Uterus (tissue), 4 donors: ENCODE results near the gene PSMC2. TPM values are rescaled to one million over a fixed set of nuclear protein-coding genes. Genes with fewer than 3 reads are reported as not detected.

Experiments
- DNase-seq, 2 donors: peaks; one replicate each; pipeline ENCODE4 v3.0.0-alpha.2; 2019 to 2020
- H3K27ac ChIP-seq, 2 donors: fragments of 200-600 bp; sonication (generic); 1 replicate in 1 of 2; 2 replicates in 1 of 2; pipeline ENCODE4 v1.5.1; 2016 to 2018
- H3K27me3 ChIP-seq, 2 donors: fragments of 200-600 bp; sonication (generic); one replicate each; pipeline ENCODE4 v1.5.1; 2018 to 2019; ENCODE audit warnings: control low read depth in 1 of 2
- H3K36me3 ChIP-seq, 2 donors: fragments of 200-600 bp; sonication (generic); one replicate each; pipeline ENCODE4 v1.5.1; 2019; ENCODE audit warnings: control low read depth in 1 of 2
- H3K4me1 ChIP-seq, 2 donors: fragments of 200-600 bp; sonication (generic); one replicate each; pipeline ENCODE4 v1.5.1; 2018 to 2019; ENCODE audit warnings: control low read depth in 1 of 2
- H3K4me3 ChIP-seq, 2 donors: fragments of 200-600 bp; sonication (generic); 1 replicate in 1 of 2; 2 replicates in 1 of 2; pipeline ENCODE4 v1.5.1; 2018 to 2019; ENCODE audit warnings: mild to moderate bottlenecking in 1 of 2
- H3K9me3 ChIP-seq, 2 donors: fragments of 200-600 bp; sonication (generic); one replicate each; pipeline ENCODE4 v1.5.1; 2019; ENCODE audit warnings: control low read depth in 1 of 2
- POLR2A ChIP-seq, 2 donors: fragments of 450-650 bp; IDR thresholded peaks; one replicate each; pipeline ENCODE4 v1.6.1; 2016; ENCODE audit warnings: antibody characterized with exemption in 2 of 2, mild to moderate bottlenecking in 1 of 2, moderate library complexity in 1 of 2
- intact Hi-C: fragments of 100-400 bp; cut with DNase I; formaldehyde crosslinking; loops from one replicate; pipeline ENCODE4 v1.15.1; 2023; ENCODE audit warnings: low total_unique reads
- total RNA-seq, 4 donors: library from RNA; depleted of rRNA in 3 of 4; stranded (reverse); fragments of >200 nt in 3 of 4; gene quantifications; one replicate each; pipeline versions ENCODE4 v1.1.0 to v1.2.4, GENCODE V29; 2014 to 2023
- TF ChIP-seq, protein P1 (sequence below), 4 experiments: fragments of 200-600 bp in 2 of 4; fragments of 450-650 bp in 2 of 4; sonication (generic) in 2 of 4; IDR thresholded peaks; one replicate each; pipeline ENCODE4 v1.5.1; 2016 to 2019; ENCODE audit warnings: antibody characterized with exemption in 4 of 4, mild to moderate bottlenecking in 2 of 4, moderate library complexity in 1 of 4
- donor health status: DM: yes; HTN: yes; CAD: no.

PSMC2 gene
- total RNA-seq, 4 donors from 2014 or later = 30.0 to 128 (median 79.8) TPM

DNA sequence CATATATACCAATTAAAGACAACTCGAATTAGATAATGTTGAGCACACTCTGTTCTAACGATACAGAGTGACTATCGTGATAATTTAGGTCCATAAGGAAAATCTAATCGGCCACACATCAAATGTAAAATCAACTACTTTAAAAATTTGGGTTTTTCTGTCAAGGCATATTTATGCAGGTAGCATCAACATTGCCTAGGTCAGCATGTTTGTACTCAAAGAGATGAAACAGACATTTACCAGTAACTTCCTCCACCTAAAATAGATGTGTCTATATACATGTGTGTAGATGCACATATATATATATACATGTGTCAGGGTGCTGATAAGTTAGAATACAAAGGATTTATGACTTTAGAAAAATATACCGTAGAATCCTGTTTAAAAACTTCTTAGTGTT is 22.0 kb downstream of the PSMC2 start:
- intact Hi-C loops = no loop called here
- DNase-seq = no peak
- H3K4me1 ChIP-seq = no peaks in the 10 kb centered on the region
- no peak for TF ChIP-seq POLR2A (IDR thresholded peaks at IDR 0.05)
- TF ChIP-seq, protein P1, sequence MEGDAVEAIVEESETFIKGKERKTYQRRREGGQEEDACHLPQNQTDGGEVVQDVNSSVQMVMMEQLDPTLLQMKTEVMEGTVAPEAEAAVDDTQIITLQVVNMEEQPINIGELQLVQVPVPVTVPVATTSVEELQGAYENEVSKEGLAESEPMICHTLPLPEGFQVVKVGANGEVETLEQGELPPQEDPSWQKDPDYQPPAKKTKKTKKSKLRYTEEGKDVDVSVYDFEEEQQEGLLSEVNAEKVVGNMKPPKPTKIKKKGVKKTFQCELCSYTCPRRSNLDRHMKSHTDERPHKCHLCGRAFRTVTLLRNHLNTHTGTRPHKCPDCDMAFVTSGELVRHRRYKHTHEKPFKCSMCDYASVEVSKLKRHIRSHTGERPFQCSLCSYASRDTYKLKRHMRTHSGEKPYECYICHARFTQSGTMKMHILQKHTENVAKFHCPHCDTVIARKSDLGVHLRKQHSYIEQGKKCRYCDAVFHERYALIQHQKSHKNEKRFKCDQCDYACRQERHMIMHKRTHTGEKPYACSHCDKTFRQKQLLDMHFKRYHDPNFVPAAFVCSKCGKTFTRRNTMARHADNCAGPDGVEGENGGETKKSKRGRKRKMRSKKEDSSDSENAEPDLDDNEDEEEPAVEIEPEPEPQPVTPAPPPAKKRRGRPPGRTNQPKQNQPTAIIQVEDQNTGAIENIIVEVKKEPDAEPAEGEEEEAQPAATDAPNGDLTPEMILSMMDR (IDR thresholded peaks at IDR 0.05) = no peak
- no peak overlapping the region for H3K27ac ChIP-seq
- no peaks in the 10 kb centered on the region for H3K9me3 ChIP-seq
- H3K36me3 ChIP-seq = no peaks in the 10 kb centered on the region
- H3K27me3 ChIP-seq = no peaks in the 10 kb centered on the region
- H3K4me3 ChIP-seq = no peak overlapping the region

DNA sequence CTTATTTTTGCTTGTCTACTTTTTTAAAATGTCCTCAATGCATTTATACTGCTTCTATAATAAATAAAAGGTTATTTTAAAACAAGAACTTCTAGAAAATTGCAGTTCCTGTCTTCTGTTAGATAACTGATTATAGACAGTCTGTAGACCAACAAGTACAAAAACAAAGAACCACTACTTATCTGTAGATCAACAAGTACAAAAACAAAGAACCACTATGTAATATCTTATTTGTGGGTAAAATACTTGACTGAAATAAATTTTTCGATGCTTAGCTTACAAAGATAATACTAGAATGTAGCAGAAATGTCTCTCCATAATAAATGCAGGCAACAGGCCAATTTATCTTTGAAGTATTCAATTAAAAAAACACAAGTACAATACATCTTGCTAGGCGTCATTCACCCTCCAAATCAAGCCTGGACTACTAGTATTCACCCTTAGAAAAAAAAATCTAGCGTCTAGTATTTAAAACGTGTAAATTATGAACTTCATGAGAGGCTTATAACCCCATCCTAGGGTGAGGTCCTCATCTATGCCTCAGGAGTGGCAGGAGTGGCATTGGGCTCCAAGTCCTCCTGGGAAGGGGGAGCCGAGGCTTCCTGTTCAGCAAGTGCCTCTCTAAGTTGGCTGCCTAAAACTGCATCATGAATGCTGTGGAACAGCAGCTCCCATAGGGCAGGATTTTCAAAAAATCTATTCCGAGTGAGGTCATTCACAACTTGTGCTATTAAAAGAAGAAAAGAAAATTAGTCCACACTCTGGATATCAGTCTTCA is 26.6 kb downstream of the PSMC2 start:
- Histone ChIP-seq H3K4me3 (no peak overlapping the region), H3K36me3 (no peaks in the 10 kb centered on the region), H3K9me3 (no peaks in the 10 kb centered on the region), H3K27ac (no peak overlapping the region), H3K27me3 (peaks cover 0 to 4% of the 10 kb centered on the region in 2 donors), H3K4me1 (no peaks in the 10 kb centered on the region)
- TF ChIP-seq, protein P1 (IDR thresholded peaks at IDR 0.05) = no peak
- TF ChIP-seq POLR2A (IDR thresholded peaks at IDR 0.05) = no peak
- no peak for DNase-seq
- intact Hi-C loops = no loop called here

DNA sequence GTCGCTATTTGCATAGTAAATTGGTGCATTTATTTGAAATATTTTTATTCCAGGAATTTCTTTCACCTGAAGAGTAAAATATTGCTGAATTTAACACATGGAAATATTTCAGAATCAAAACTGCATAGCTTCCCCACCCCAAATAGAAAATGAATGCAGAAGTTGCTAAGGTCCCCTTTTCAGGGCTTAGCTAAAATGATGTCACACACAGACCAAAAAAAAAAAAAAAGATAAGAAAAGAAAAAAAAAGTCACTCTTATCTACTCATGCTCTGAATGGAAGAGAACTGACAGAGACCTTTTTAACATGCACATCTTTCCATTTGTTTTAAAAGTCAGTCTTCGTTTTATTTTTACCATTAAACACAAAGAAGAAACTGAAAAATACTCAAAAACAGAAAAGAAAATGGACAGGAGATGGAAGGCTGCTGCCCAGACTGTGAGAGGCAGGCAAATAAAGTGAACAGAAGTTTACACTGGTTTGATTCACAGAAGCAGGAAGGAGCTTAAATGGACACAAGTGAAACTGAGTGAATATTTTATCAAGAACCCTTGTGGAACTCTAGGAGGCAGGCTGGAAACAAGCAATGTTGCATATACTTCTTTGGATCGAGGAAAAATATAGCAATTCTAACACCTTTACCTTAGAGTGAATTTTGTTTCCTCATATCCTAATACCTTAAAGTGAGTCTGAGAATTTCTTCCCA is 32.0 kb downstream of the PSMC2 start:
- Histone ChIP-seq H3K27me3 (peaks cover 0 to 4% of the 10 kb centered on the region in 2 donors), H3K9me3 (no peaks in the 10 kb centered on the region), H3K27ac (no peak overlapping the region), H3K36me3 (no peaks in the 10 kb centered on the region), H3K4me1 (no peaks in the 10 kb centered on the region), H3K4me3 (no peak overlapping the region)
- TF ChIP-seq, protein P1 (IDR thresholded peaks at IDR 0.05) = no peak
- TF ChIP-seq POLR2A (IDR thresholded peaks at IDR 0.05) = no peak
- DNase-seq = no peak
- intact Hi-C loops = no loop called here

DNA sequence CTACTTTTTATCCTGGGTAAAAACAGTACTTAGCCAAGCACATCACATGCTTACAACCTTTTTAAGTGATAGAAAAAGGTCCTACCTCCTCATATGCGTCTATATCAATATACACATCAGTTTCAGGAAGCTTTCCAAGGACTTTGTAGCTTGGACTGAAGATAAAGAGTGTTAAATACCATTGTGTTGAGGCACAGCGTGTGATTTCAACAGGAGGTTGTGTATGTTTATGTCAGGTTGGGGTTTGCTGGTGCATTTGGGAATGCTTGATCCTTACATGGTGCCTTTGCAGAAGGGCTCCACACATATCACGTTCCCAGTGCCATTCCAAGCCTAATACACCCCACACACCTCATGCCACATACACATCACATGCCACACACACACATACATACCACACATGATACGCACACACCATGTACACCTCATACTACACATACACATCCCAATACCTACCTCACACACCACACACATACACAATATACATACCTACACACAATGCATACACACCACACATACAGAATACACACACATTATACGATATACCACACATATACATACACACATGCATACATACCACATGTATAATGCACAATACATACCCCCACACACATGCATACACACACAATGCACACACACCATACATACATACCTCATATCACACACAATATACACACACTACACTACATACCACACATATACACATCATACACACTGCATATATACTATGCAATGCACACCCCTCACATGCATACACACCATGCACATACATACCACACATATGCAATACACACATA is 33.1 kb downstream of the PSMC2 start:
- H3K9me3 ChIP-seq = no peaks in the 10 kb centered on the region
- intact Hi-C loops = no loop called here

More for the DNA sequence above, 33.1 kb downstream of the PSMC2 start:
- Histone ChIP-seq H3K4me3 (no peak overlapping the region), H3K36me3 (no peaks in the 10 kb centered on the region), H3K27me3 (peaks cover 0 to 4% of the 10 kb centered on the region in 2 donors), H3K4me1 (no peaks in the 10 kb centered on the region), H3K27ac (no peak overlapping the region)
- DNase-seq = no peak
- TF ChIP-seq, protein P1 (IDR thresholded peaks at IDR 0.05) = no peak
- no peak for TF ChIP-seq POLR2A (IDR thresholded peaks at IDR 0.05)
